ENCODE measurements around the gene KCTD2. TPM values are rescaled to one million over a fixed set of nuclear protein-coding genes. Genes with fewer than 3 reads are reported as not detected.

KCTD2 gene
- total and polyA plus RNA-seq, 2 of the 13 experiments (the other 11 are each of a cell fraction or from before 2014, with no cell fraction given), result 28.3 to 32.6 TPM

GRCh38 chr17:75086496-75087181, 39.6 kb downstream of the KCTD2 start (continued):
- TF ChIP-seq MEIS1 (CRISPR knock-in tag; IDR thresholded peaks at IDR 0.05; ENCODE audit: borderline replicate concordance), result peak; percentile 20; the same call in 1 of the 2 replicates
- TF ChIP-seq, protein P1, sequence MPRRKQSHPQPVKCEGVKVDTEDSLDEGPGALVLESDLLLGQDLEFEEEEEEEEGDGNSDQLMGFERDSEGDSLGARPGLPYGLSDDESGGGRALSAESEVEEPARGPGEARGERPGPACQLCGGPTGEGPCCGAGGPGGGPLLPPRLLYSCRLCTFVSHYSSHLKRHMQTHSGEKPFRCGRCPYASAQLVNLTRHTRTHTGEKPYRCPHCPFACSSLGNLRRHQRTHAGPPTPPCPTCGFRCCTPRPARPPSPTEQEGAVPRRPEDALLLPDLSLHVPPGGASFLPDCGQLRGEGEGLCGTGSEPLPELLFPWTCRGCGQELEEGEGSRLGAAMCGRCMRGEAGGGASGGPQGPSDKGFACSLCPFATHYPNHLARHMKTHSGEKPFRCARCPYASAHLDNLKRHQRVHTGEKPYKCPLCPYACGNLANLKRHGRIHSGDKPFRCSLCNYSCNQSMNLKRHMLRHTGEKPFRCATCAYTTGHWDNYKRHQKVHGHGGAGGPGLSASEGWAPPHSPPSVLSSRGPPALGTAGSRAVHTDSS (CRISPR knock-in tag; conservative IDR thresholded peaks at IDR 0.05), result 0 out of 2 replicates have a peak, but pooled peaks have one; percentile 40
- TF ChIP-seq ZNF782 (CRISPR knock-in tag; IDR thresholded peaks at IDR 0.05; ENCODE audit: borderline replicate concordance), result peak; percentile 64; the same call in 1 of the 2 replicates
- no peak for TF ChIP-seq ZNF75D (CRISPR knock-in tag; IDR thresholded peaks at IDR 0.05; ENCODE audit: borderline replicate concordance)
- TF ChIP-seq HIVEP1 (CRISPR knock-in tag; IDR thresholded peaks at IDR 0.05), result no peak; the same call in 1 of the 2 replicates
- peak; percentile 8; the same call in 1 of the 2 replicates for TF ChIP-seq ATF7 (IDR thresholded peaks at IDR 0.05)
- no peak; the same call in 1 of the 2 replicates for TF ChIP-seq ATF7 (CRISPR knock-in tag; IDR thresholded peaks at IDR 0.05)
- TF ChIP-seq ZNF430 (CRISPR knock-in tag; IDR thresholded peaks at IDR 0.05), result no peak
- TF ChIP-seq ZNF281 (CRISPR knock-in tag; IDR thresholded peaks at IDR 0.05; ENCODE audit: borderline replicate concordance), result no peak
- no peak for TF ChIP-seq POLR2G (IDR thresholded peaks at IDR 0.05; ENCODE audit: low read depth, low read length)
- peak; percentile 61 for TF ChIP-seq CTCF (CRISPR knock-in tag; IDR thresholded peaks at IDR 0.05)
- TF ChIP-seq MAFG (CRISPR knock-in tag; IDR thresholded peaks at IDR 0.05), result no peak
- no peak for TF ChIP-seq ZNF382 (CRISPR knock-in tag; IDR thresholded peaks at IDR 0.05; ENCODE audit: borderline replicate concordance)
- no peak for TF ChIP-seq GMEB2 (CRISPR knock-in tag; IDR thresholded peaks at IDR 0.05; ENCODE audit: low read depth)
- TF ChIP-seq POLR2AphosphoS2 (IDR thresholded peaks at IDR 0.05; ENCODE audit: low read depth, low read length), result no peak
- peak; percentile 72 for TF ChIP-seq NR2F6 (IDR thresholded peaks at IDR 0.05)
- TF ChIP-seq NR2F6 (CRISPR knock-in tag; IDR thresholded peaks at IDR 0.05), result peak; percentile 88
- peak; percentile 78; the same call in 1 of the 2 replicates for TF ChIP-seq PITX1 (CRISPR knock-in tag; IDR thresholded peaks at IDR 0.05)
- TF ChIP-seq GLI4 (CRISPR knock-in tag; IDR thresholded peaks at IDR 0.05; ENCODE audit: borderline replicate concordance), result 0 out of 2 replicates have a peak, but pooled peaks have one; percentile 49
- TF ChIP-seq ZNF460 (CRISPR knock-in tag; IDR thresholded peaks at IDR 0.05; ENCODE audit: borderline replicate concordance), result no peak
- no peak for TF ChIP-seq CREB1 (IDR thresholded peaks at IDR 0.05)
- TF ChIP-seq CREB1 (CRISPR knock-in tag; IDR thresholded peaks at IDR 0.05), result peak; percentile 46; the same call in 1 of the 2 replicates
- 0 out of 2 replicates have a peak, but pooled peaks have one; percentile 62 for TF ChIP-seq ZNF761 (CRISPR knock-in tag; conservative IDR thresholded peaks at IDR 0.05)

Data from HepG2 (cell line).